Heart left ventricle (tissue), 16 donors: Measurements from ENCODE around the gene DBNDD1. TPM values are rescaled to one million over a fixed set of nuclear protein-coding genes. Genes with fewer than 3 reads are reported as not detected.
"Not testable (repeated sequence)": the region's sequence is repeated elsewhere in the genome, so short reads cannot be mapped to it uniquely, and the experiment has no call there.

Experiments
- ATAC-seq, 4 donors: fragments of 200-7000 bp; cut with Tn5 transposase; one replicate each; pipeline ENCODE4 v1.9.1; 2020 to 2022; ENCODE audit warnings: moderate library complexity in 4 of 4, mild to moderate bottlenecking in 3 of 4, moderate number of reproducible peaks in 1 of 4
- DNase-seq, 5 donors: peaks; one replicate each; pipeline ENCODE4 v3.0.0-alpha.2; 2020
- H3K27ac ChIP-seq, 12 donors: fragments of 200-600 bp; sonication (generic) in 4 of 12; one replicate each; pipeline versions ENCODE4 v1.5.0 to v1.8.0; 2016 to 2022; ENCODE audit warnings: mild to moderate bottlenecking in 2 of 12
- H3K27me3 ChIP-seq, 9 donors: fragments of 200-600 bp; sonication (generic) in 2 of 9; one replicate each; pipeline versions ENCODE4 v1.5.1 to v1.8.0; 2016 to 2022; ENCODE audit warnings: mild to moderate bottlenecking in 3 of 9
- H3K36me3 ChIP-seq, 9 donors: fragments of 200-600 bp; sonication (generic) in 2 of 9; one replicate each; pipeline versions ENCODE4 v1.5.0 to v1.8.0; 2018 to 2022; ENCODE audit warnings: mild to moderate bottlenecking in 2 of 9
- H3K4me1 ChIP-seq, 12 donors: fragments of 200-600 bp; sonication (generic) in 4 of 12; one replicate each; pipeline versions ENCODE4 v1.5.0 to v1.8.0; 2016 to 2022; ENCODE audit warnings: mild to moderate bottlenecking in 3 of 12
- H3K4me3 ChIP-seq, 12 donors: fragments of 200-600 bp; sonication (generic) in 4 of 12; one replicate each; pipeline versions ENCODE4 v1.5.0 to v1.8.0; 2017 to 2022; ENCODE audit warnings: mild to moderate bottlenecking in 9 of 12, moderate library complexity in 4 of 12
- H3K9me3 ChIP-seq, 12 donors: fragments of 200-600 bp; sonication (generic) in 4 of 12; one replicate each; pipeline versions ENCODE4 v1.5.0 to v1.8.0; 2016 to 2022; ENCODE audit warnings: mild to moderate bottlenecking in 1 of 12
- POLR2A ChIP-seq, 2 donors: fragments of 450-650 bp; IDR thresholded peaks; one replicate each; pipeline ENCODE4 v1.6.1; 2017; ENCODE audit warnings: antibody characterized with exemption in 2 of 2, mild to moderate bottlenecking in 2 of 2, moderate library complexity in 2 of 2
- WGBS, 4 donors: extraction: QIAGEN DNeasy Blood & Tissue Kit in 2 of 4; methylation state at CpG; one replicate each; pipeline versions ENCODE4 v1.1.5 to v1.1.7; 2013 to 2018; 5-methylcytosine and 5-hydroxymethylcytosine counted together
- intact Hi-C, 10 donors: fragments of 100-400 bp; cut with DNase I; formaldehyde crosslinking; loops; one replicate each; pipeline versions ENCODE4 v1.11.1 to v1.14.2; 2022
- polyA plus RNA-seq, 2 donors: library from polyadenylated mRNA; stranded (reverse); fragments of 200-250 nt; gene quantifications; one replicate each; pipeline ENCODE4 v1.2.3, GENCODE V29; 2013
- total RNA-seq, 9 donors: library from RNA; depleted of rRNA in 2 of 9; stranded (reverse); fragments of >200 nt in 2 of 9; fragmentation: NEBNext Ultra II Directional in 3 of 9; extraction: Animal tissue kit (Norgen Biotek cat#: 25700) in 3 of 9; gene quantifications; one replicate each; pipeline versions ENCODE4 v1.1.0 to v1.2.4, GENCODE V29; 2016 to 2023
- TF ChIP-seq, protein P1 (sequence below), 12 donors: fragments of 200-600 bp; sonication (generic) in 4 of 12; IDR thresholded peaks; one replicate each; pipeline versions ENCODE4 v1.5.0 to v1.8.0; 2018 to 2022; ENCODE audit warnings: antibody characterized with exemption in 12 of 12, mild to moderate bottlenecking in 5 of 12
- donor health status: ischemic (EF 13 %, LVEDD 7.1; RV severe dilation, severe dysfunction).
- donor health status: healthy with polysubstance abuse.
- donor health status: DM: no; HTN: yes; CAD: no.
- donor health status: DM: no; HTN: no; CAD: no.
- donor health status: ischemic (EF 25% LVEDD 6.9; RV normal size, moderate dysfunction).
- donor health status: ischemic (EF 25% LVEDD 5.7; RV mildly dilated, moderate dysfunction).
- donor health status: healthy.
- donor health status: DM: yes; HTN: yes; CAD: no.
- donor health status: ischemic (EF 35%, LVEDD 5.7; RV mildly dilated, moderate dysfunction).
- donor health status: nonischemic (EF 11% LVEDD 7.7; RV severe dilation, severe dysfunction).
- donor health status: DM: yes; HTN: yes; CAD: no.
- donor health status: PGD.
- donor health status: ischemic (EF 29% LVEDD 5.4; RV normal size, mild dysfunction).
- donor health status: nonischemic (EF 23%, LVEDD 6.1; RV moderate dilation, normal function).

DBNDD1 gene
- total and polyA plus RNA-seq, 11 donors = 1.4 to 16.0 (median 4.4) TPM

- ATAC-seq = no peak
- H3K27me3 ChIP-seq = no peaks in the 10 kb centered on the region
- no peaks in the 10 kb centered on the region for H3K9me3 ChIP-seq
- WGBS, 4 donors = 87 to 90% (median 88%) methylated on average over 18 to 20 of the region's 20 CpGs
- no peak for DNase-seq
- peaks cover 0 to 34% (median 18%) of the 10 kb centered on the region in 9 donors for H3K36me3 ChIP-seq
- H3K4me3 ChIP-seq = no peak overlapping the region
- H3K4me1 ChIP-seq = no peaks in the 10 kb centered on the region
- no peak for TF ChIP-seq POLR2A (IDR thresholded peaks at IDR 0.05)
- TF ChIP-seq, protein P1, sequence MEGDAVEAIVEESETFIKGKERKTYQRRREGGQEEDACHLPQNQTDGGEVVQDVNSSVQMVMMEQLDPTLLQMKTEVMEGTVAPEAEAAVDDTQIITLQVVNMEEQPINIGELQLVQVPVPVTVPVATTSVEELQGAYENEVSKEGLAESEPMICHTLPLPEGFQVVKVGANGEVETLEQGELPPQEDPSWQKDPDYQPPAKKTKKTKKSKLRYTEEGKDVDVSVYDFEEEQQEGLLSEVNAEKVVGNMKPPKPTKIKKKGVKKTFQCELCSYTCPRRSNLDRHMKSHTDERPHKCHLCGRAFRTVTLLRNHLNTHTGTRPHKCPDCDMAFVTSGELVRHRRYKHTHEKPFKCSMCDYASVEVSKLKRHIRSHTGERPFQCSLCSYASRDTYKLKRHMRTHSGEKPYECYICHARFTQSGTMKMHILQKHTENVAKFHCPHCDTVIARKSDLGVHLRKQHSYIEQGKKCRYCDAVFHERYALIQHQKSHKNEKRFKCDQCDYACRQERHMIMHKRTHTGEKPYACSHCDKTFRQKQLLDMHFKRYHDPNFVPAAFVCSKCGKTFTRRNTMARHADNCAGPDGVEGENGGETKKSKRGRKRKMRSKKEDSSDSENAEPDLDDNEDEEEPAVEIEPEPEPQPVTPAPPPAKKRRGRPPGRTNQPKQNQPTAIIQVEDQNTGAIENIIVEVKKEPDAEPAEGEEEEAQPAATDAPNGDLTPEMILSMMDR (IDR thresholded peaks at IDR 0.05) = no peak
- intact Hi-C loops = no loop called here
- H3K27ac ChIP-seq = no peak overlapping the region
These were observed 17.3 kb downstream of the DBNDD1 start for GRCh38 chr16:90001761-90002503.

- Histone ChIP-seq H3K27ac (no peak overlapping the region), H3K4me3 (no peak overlapping the region), H3K4me1 (no peaks in the 10 kb centered on the region), H3K36me3 (peaks cover 0 to 43% (median 18%) of the 10 kb centered on the region in 9 donors), H3K9me3 (peaks cover 0 to under 1% (median 0%) of the 10 kb centered on the region in 12 donors), H3K27me3 (no peaks in the 10 kb centered on the region)
- TF ChIP-seq, protein P1 (IDR thresholded peaks at IDR 0.05) = no peak
- no peak for TF ChIP-seq POLR2A (IDR thresholded peaks at IDR 0.05)
- DNase-seq = no peak
- intact Hi-C loops = no loop called here
- WGBS, 4 donors = 88 to 90% (median 89%) methylated on average over 17 to 19 of the region's 19 CpGs
- ATAC-seq = peak in 1 of 4 donors; percentile 24
These were observed 18.4 kb downstream of the DBNDD1 start for GRCh38 chr16:90000733-90001427.

- intact Hi-C loops = no loop called here
- peaks cover 0 to 9% (median 0%) of the 10 kb centered on the region in 12 donors for H3K9me3 ChIP-seq
- H3K36me3 ChIP-seq = peaks cover 0 to 44% (median 18%) of the 10 kb centered on the region in 9 donors
- TF ChIP-seq, protein P1 (IDR thresholded peaks at IDR 0.05) = no peak
- no peak for TF ChIP-seq POLR2A (IDR thresholded peaks at IDR 0.05)
- H3K4me1 ChIP-seq = no peaks in the 10 kb centered on the region
- no peaks in the 10 kb centered on the region for H3K27me3 ChIP-seq
- H3K4me3 ChIP-seq = no peak overlapping the region
- DNase-seq (no peak), ATAC-seq (no peak)
- H3K27ac ChIP-seq = no peak overlapping the region
- 92 to 95% (median 93%) methylated on average over 19 to 38 of the region's 38 CpGs for WGBS, 4 donors
These were observed 19.3 kb downstream of the DBNDD1 start for GRCh38 chr16:89999831-90000574.

- DNase-seq (no peak), ATAC-seq (no peak)
- Histone ChIP-seq H3K4me3 (no peak overlapping the region), H3K9me3 (peaks cover 0 to 10% (median 0%) of the 10 kb centered on the region in 12 donors), H3K4me1 (no peaks in the 10 kb centered on the region), H3K27ac (peak overlapping the region in 4 of 12 donors; percentile 32 to 84 (median 59)), H3K27me3 (no peaks in the 10 kb centered on the region), H3K36me3 (peaks cover 0 to 78% (median 53%) of the 10 kb centered on the region in 9 donors)
- 98 to 100% (median 100%) methylated on average over 1 of the region's 1 CpG for WGBS, 4 donors
- intact Hi-C loops = no loop called here
- TF ChIP-seq, protein P1 (IDR thresholded peaks at IDR 0.05) = no peak
- TF ChIP-seq POLR2A (IDR thresholded peaks at IDR 0.05) = no peak
These were observed 23.1 kb downstream of the DBNDD1 start for GRCh38 chr16:89996178-89996489.

GRCh38 chr16:89995475-89996177 lies 23.6 kb downstream of the DBNDD1 start:
- H3K4me1 ChIP-seq, H3K4me3 ChIP-seq, ATAC-seq, H3K27me3 ChIP-seq, DNase-seq, intact Hi-C loops: not testable (repeated sequence)
- 78 to 97% (median 86%) methylated on average over 4 to 7 of the region's 7 CpGs for WGBS, 4 donors
- Histone ChIP-seq H3K27ac (peak overlapping the region in 4 of 12 donors; percentile 32 to 84 (median 59)), H3K9me3 (peaks cover 0 to 10% (median 0%) of the 10 kb centered on the region in 12 donors), H3K36me3 (peaks cover 0 to 83% (median 58%) of the 10 kb centered on the region in 9 donors)
